IMR-90 (cell line): ENCODE measurements around the gene SCTR. TPM values are rescaled to one million over a fixed set of nuclear protein-coding genes. Genes with fewer than 3 reads are reported as not detected.

Source experiments
- ATAC-seq: fragments of 200-7000 bp; cut with Tn5 transposase; 2 replicates; pipeline ENCODE4 v1.9.1; 2020; ENCODE audit warnings: low read depth, mild to moderate bottlenecking, moderate library complexity
- BruUV-seq: library from RNA; stranded (reverse); fragments of 400-500 nt; replicated peaks from 2 replicates; lab custom pipeline; 2021; lab: Mats Ljungman, UMichigan
- CTCF ChIA-PET: fragments of 300-600 bp; formaldehyde crosslinking; extraction: SDS; loops from one replicate; lab custom pipeline; 2021; ENCODE audit warnings: antibody characterized with exemption; lab: Yijun Ruan, JAX
- POLR2A ChIA-PET: fragments of 300-600 bp; sonication (Branson Sonifier 250); formaldehyde crosslinking; loops from one replicate; lab custom pipeline; 2022; ENCODE audit warnings: antibody characterized with exemption; ENCODE audit not compliant: unreplicated experiment; lab: Charles Lee
- DNase-seq: peaks from one replicate; pipeline ENCODE4 v3.0.0; 2013
- H2AFZ ChIP-seq: replicated peaks from 2 replicates; pipeline ENCODE3; 2013; ENCODE audit warnings: low read length, mild to moderate bottlenecking; ENCODE audit not compliant: poor library complexity
- H2AK5ac ChIP-seq: 2 replicates; pipeline ENCODE4 v1.6.1; 2013; ENCODE audit warnings: low read depth, low read length, inconsistent platforms
- H2AK9ac ChIP-seq: replicated peaks from 2 replicates; pipeline ENCODE3; 2013; ENCODE audit warnings: mild to moderate bottlenecking, low read depth, low read length, moderate library complexity; ENCODE audit not compliant: poor library complexity
- H2BK120ac ChIP-seq: 2 replicates; pipeline ENCODE4 v1.6.1; 2013; ENCODE audit warnings: low read depth, low read length, inconsistent platforms
- H2BK15ac ChIP-seq: 3 replicates; pipeline ENCODE4 v1.6.1; 2013; ENCODE audit warnings: low read depth, low read length, inconsistent platforms
- H2BK20ac ChIP-seq: 2 replicates; pipeline ENCODE4 v1.6.1; 2013; ENCODE audit warnings: low read depth, mild to moderate bottlenecking, inconsistent platforms, low read length, moderate library complexity
- H2BK5ac ChIP-seq: 2 replicates; pipeline ENCODE4 v1.6.1; 2013; ENCODE audit warnings: mild to moderate bottlenecking, low read depth, low read length, inconsistent platforms; ENCODE audit not compliant: poor library complexity, severe bottlenecking
- H3K14ac ChIP-seq: replicated peaks from 2 replicates; pipeline ENCODE4 v1.6.1; 2013; ENCODE audit warnings: low read depth, low read length, inconsistent platforms
- H3K18ac ChIP-seq: 2 replicates; pipeline ENCODE4 v1.6.1; 2013; ENCODE audit warnings: low read depth, low read length, control low read depth
- H3K23ac ChIP-seq: 2 replicates; pipeline ENCODE4 v1.6.1; 2013; ENCODE audit warnings: low read depth, low read length, inconsistent platforms
- H3K27ac ChIP-seq: 2 replicates; pipeline ENCODE4 v1.5.1; 2013; ENCODE audit warnings: mild to moderate bottlenecking, control low read depth, low read length; ENCODE audit not compliant: insufficient read depth
- H3K27me3 ChIP-seq: 2 replicates; pipeline ENCODE4 v1.6.1; 2013; ENCODE audit warnings: low read length; ENCODE audit not compliant: control insufficient read depth, insufficient read depth
- H3K36me3 ChIP-seq: 2 replicates; pipeline ENCODE4 v1.6.1; 2013; ENCODE audit warnings: low read length, mixed read lengths; ENCODE audit not compliant: control insufficient read depth, insufficient read depth
- H3K4ac ChIP-seq: 2 replicates; pipeline ENCODE4 v1.6.1; 2013; ENCODE audit warnings: low read depth, low read length, inconsistent platforms
- H3K4me1 ChIP-seq: 2 replicates; pipeline ENCODE4 v1.6.1; 2013; ENCODE audit warnings: low read length, mixed read lengths; ENCODE audit not compliant: control insufficient read depth, insufficient read depth
- H3K4me2 ChIP-seq: 2 replicates; pipeline ENCODE4 v1.6.1; 2013; ENCODE audit warnings: low read depth, mild to moderate bottlenecking, control low read depth, low read length, moderate library complexity
- H3K4me3 ChIP-seq: 2 replicates; pipeline ENCODE4 v1.5.1; 2013; ENCODE audit warnings: low read depth, mild to moderate bottlenecking, control low read depth, low read length, moderate library complexity; ENCODE audit not compliant: insufficient read depth
- H3K56ac ChIP-seq: 2 replicates; pipeline ENCODE4 v1.6.1; 2013; ENCODE audit warnings: low read length, inconsistent platforms; ENCODE audit not compliant: insufficient read depth; ENCODE audit errors: extremely low read depth
- H3K79me1 ChIP-seq, 2 experiments: 2 replicates each; pipeline ENCODE4 v1.6.1; 2013; ENCODE audit warnings: low read length in 2 of 2, inconsistent platforms in 1 of 2, low read depth in 1 of 2
- H3K9ac ChIP-seq: 2 replicates; pipeline ENCODE4 v1.6.1; 2013; ENCODE audit warnings: low read depth, low read length, control low read depth
- H3K9me1 ChIP-seq: 2 replicates; pipeline ENCODE4 v1.6.1; 2013; ENCODE audit warnings: low read length, inconsistent platforms; ENCODE audit not compliant: insufficient read depth
- H3K9me3 ChIP-seq: 2 replicates; pipeline ENCODE4 v1.6.1; 2013; ENCODE audit warnings: low read length; ENCODE audit not compliant: control insufficient read depth, insufficient read depth
- H4K20me1 ChIP-seq: 2 replicates; pipeline ENCODE4 v1.6.1; 2013; ENCODE audit warnings: low read length, inconsistent platforms; ENCODE audit not compliant: insufficient read depth
- H4K5ac ChIP-seq: 2 replicates; pipeline ENCODE4 v1.6.1; 2013; ENCODE audit warnings: mild to moderate bottlenecking, low read depth, low read length, control low read depth
- H4K8ac ChIP-seq, 2 experiments: 2 replicates each; pipeline ENCODE4 v1.6.1; 2013; ENCODE audit warnings: low read depth in 2 of 2, low read length in 2 of 2, control low read depth in 1 of 2, inconsistent platforms in 1 of 2
- H4K91ac ChIP-seq: 2 replicates; pipeline ENCODE4 v1.6.1; 2013; ENCODE audit warnings: low read depth, low read length, inconsistent platforms; ENCODE audit not compliant: insufficient read depth
- BHLHE40 ChIP-seq: fragments of 150-350 bp; IDR thresholded peaks from 2 replicates; pipeline ENCODE4 v1.6.1; 2016; ENCODE audit warnings: mild to moderate bottlenecking, low read depth, low read length
- CEBPB ChIP-seq: IDR thresholded peaks from 2 replicates; pipeline ENCODE4 v1.6.1; 2012; ENCODE audit warnings: low read depth, low read length, improper control_type of control experiment
- CTCF ChIP-seq: conservative IDR thresholded peaks from 2 replicates; pipeline ENCODE4 v1.5.1; 2012; ENCODE audit warnings: mild to moderate bottlenecking, low read depth, low read length, improper control_type of control experiment
- MAZ ChIP-seq: IDR thresholded peaks from 2 replicates; pipeline ENCODE4 v1.6.1; 2012; ENCODE audit warnings: low read depth, mild to moderate bottlenecking, low read length, improper control_type of control experiment, moderate library complexity, borderline replicate concordance
- MXI1 ChIP-seq: IDR thresholded peaks from 2 replicates; pipeline ENCODE4 v1.6.1; 2012; ENCODE audit warnings: low read depth, mild to moderate bottlenecking, low read length, moderate library complexity, borderline replicate concordance
- NFE2L2 ChIP-seq: fragments of 150-350 bp; IDR thresholded peaks from 2 replicates; pipeline ENCODE4 v1.6.1; 2016; ENCODE audit warnings: low read depth, mild to moderate bottlenecking, low read length
- POLR2A ChIP-seq: IDR thresholded peaks from 2 replicates; pipeline ENCODE4 v1.6.1; 2012; ENCODE audit warnings: mild to moderate bottlenecking, low read depth, low read length
- RAD21 ChIP-seq: IDR thresholded peaks from 2 replicates; pipeline ENCODE4 v1.6.1; 2012; ENCODE audit warnings: low read length, improper control_type of control experiment
- RCOR1 ChIP-seq: IDR thresholded peaks from 2 replicates; pipeline ENCODE4 v1.6.1; 2012; ENCODE audit warnings: mild to moderate bottlenecking, low read length, improper control_type of control experiment; ENCODE audit not compliant: insufficient replicate concordance
- RFX5 ChIP-seq: IDR thresholded peaks from 2 replicates; pipeline ENCODE4 v1.8.0; 2012; ENCODE audit warnings: low read depth, mild to moderate bottlenecking, low read length, moderate library complexity
- WGBS, 2 experiments: methylation state at CpG; one replicate each; pipeline versions ENCODE4 v1.1.5 to v1.1.7; 2013; ENCODE audit warnings: missing lambda C conversion rate in 2 of 2; ENCODE audit not compliant: insufficient read length in 1 of 2; ENCODE audit errors: extremely low coverage in 2 of 2; 5-methylcytosine and 5-hydroxymethylcytosine counted together
- dilution Hi-C: fragments of 300-500 bp; cut with HindIII; formaldehyde crosslinking; loops from one replicate; pipeline ENCODE4 v1.14.3; 2018; ENCODE audit warnings: low sequenced_read_pairs; ENCODE audit not compliant: unreplicated experiment
- in situ Hi-C: fragments of 300-500 bp; cut with MboI; formaldehyde crosslinking; loops from 3 replicates; pipeline ENCODE4 v1.14.3; 2019; ENCODE audit warnings: low sequenced_read_pairs, inconsistent platforms, mixed read lengths
- intact Hi-C: fragments of 100-400 bp; cut with micrococcal nuclease; formaldehyde crosslinking; loops from 2 replicates; pipeline ENCODE4 v1.10.0; 2022
- polyA plus RNA-seq, 3 experiments: library from polyadenylated mRNA; depleted of rRNA; stranded (reverse); fragments of >200 nt; gene quantifications; 2 replicates each; pipeline ENCODE4 v1.2.3, GENCODE V29; 2012; ENCODE audit warnings: low replicate concordance in 1 of 3
- total RNA-seq: library from RNA; depleted of rRNA; stranded (reverse); fragments of >200 nt; gene quantifications from 2 replicates; pipeline ENCODE4 v1.2.3, GENCODE V29; 2012
- TF ChIP-seq, protein P1 (sequence below): fragments of 150-350 bp; IDR thresholded peaks from 2 replicates; pipeline ENCODE4 v1.6.1; 2016; ENCODE audit warnings: low read depth, mild to moderate bottlenecking, low read length, moderate library complexity, borderline replicate concordance
- TF ChIP-seq, protein P2 (sequence below): fragments of 150-350 bp; IDR thresholded peaks from 2 replicates; pipeline ENCODE4 v1.6.1; 2017; ENCODE audit warnings: mild to moderate bottlenecking, antibody characterized with exemption, low read length, low read depth

Gene SCTR
- total and polyA plus RNA-seq, 2 of the 4 experiments (the other 2 are of a cell fraction): not detected

GRCh38 chr2:119441376-119442225, 82.7 kb downstream of the SCTR start:
- CTCF ChIA-PET: no interaction called here
- WGBS, 2 experiments: 57% methylated on average over 1 of the region's 8 CpGs; no CpG with 5 or more reads in 1 of the 2 experiments

More at GRCh38 chr2:119441376-119442225, 82.7 kb downstream of the SCTR start:
- no peak overlapping the region for H2BK20ac ChIP-seq
- H2AFZ ChIP-seq: no peak overlapping the region
- H3K18ac ChIP-seq: no peak overlapping the region
- no peak overlapping the region for H3K23ac ChIP-seq
- H3K4me2 ChIP-seq: no peak overlapping the region
- POLR2A ChIA-PET: interaction anchor here (0.6 kb wide), 1 partner anchor 41 kb away, joined by 6 read pairs; no protein-coding TSS in a partner anchor
- in situ Hi-C loops (no loop called here), intact Hi-C loops (no loop called here), dilution Hi-C loops (no loop called here)
- H2BK15ac ChIP-seq: no peak overlapping the region
- H3K4me3 ChIP-seq: no peak overlapping the region
- no peak overlapping the region for H3K14ac ChIP-seq
- no peak overlapping the region for H2AK9ac ChIP-seq
- no peak overlapping the region for H4K5ac ChIP-seq
- no TSS peak for BruUV-seq
- no peak overlapping the region for H2AK5ac ChIP-seq
- no peak overlapping the region for H4K91ac ChIP-seq
- H3K9me1 ChIP-seq: no peaks in the 10 kb centered on the region
- H3K9me3 ChIP-seq: no peaks in the 10 kb centered on the region
- no peak overlapping the region for H3K4ac ChIP-seq
- H4K20me1 ChIP-seq: no peaks in the 10 kb centered on the region
- DNase-seq (no peak), ATAC-seq (no peak)
- no peak overlapping the region for H2BK120ac ChIP-seq
- H3K56ac ChIP-seq: no peak overlapping the region
- H4K8ac ChIP-seq: no peak overlapping the region
- H2BK5ac ChIP-seq: no peak overlapping the region
- no peaks in the 10 kb centered on the region for H3K4me1 ChIP-seq
- TF ChIP-seq MAZ: no peak
- no peak for TF ChIP-seq NFE2L2
- TF ChIP-seq, protein P1, sequence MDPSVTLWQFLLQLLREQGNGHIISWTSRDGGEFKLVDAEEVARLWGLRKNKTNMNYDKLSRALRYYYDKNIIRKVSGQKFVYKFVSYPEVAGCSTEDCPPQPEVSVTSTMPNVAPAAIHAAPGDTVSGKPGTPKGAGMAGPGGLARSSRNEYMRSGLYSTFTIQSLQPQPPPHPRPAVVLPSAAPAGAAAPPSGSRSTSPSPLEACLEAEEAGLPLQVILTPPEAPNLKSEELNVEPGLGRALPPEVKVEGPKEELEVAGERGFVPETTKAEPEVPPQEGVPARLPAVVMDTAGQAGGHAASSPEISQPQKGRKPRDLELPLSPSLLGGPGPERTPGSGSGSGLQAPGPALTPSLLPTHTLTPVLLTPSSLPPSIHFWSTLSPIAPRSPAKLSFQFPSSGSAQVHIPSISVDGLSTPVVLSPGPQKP: no peak
- TF ChIP-seq, protein P2, sequence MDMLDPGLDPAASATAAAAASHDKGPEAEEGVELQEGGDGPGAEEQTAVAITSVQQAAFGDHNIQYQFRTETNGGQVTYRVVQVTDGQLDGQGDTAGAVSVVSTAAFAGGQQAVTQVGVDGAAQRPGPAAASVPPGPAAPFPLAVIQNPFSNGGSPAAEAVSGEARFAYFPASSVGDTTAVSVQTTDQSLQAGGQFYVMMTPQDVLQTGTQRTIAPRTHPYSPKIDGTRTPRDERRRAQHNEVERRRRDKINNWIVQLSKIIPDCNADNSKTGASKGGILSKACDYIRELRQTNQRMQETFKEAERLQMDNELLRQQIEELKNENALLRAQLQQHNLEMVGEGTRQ: no peak
- TF ChIP-seq BHLHE40: no peak
- TF ChIP-seq RCOR1: no peak
- TF ChIP-seq MXI1: no peak
- TF ChIP-seq CTCF: no peak
- no peak for TF ChIP-seq POLR2A
- TF ChIP-seq RAD21: no peak
- TF ChIP-seq CEBPB: no peak
- no peak for TF ChIP-seq RFX5
- H3K36me3 ChIP-seq: no peaks in the 10 kb centered on the region
- H3K27me3 ChIP-seq: peaks cover 10% of the 10 kb centered on the region
- H3K9ac ChIP-seq: no peak overlapping the region
- no peaks in the 10 kb centered on the region for H3K79me1 ChIP-seq
- no peak overlapping the region for H3K27ac ChIP-seq
